Lung (tissue), 12 donors: Measurements from ENCODE around the gene CXCR2. TPM values are rescaled to one million over a fixed set of nuclear protein-coding genes. Genes with fewer than 3 reads are reported as not detected.

Source experiments
- ATAC-seq: fragments of 200-7000 bp; cut with Tn5 transposase; one replicate; pipeline ENCODE4 v1.9.1; 2020; ENCODE audit warnings: moderate number of reproducible peaks; ENCODE audit not compliant: insufficient read depth, low FRiP score
- DNase-seq, 3 donors: peaks; one replicate each; pipeline ENCODE4 v3.0.0-alpha.2; 2013 to 2017
- H3K27ac ChIP-seq, 2 donors: one replicate each; pipeline ENCODE4 v1.5.1; 2013; ENCODE audit warnings: mild to moderate bottlenecking in 2 of 2, moderate library complexity in 2 of 2, control low read depth in 1 of 2, inconsistent platforms in 1 of 2, low read depth in 1 of 2, low read length in 1 of 2
- H3K27me3 ChIP-seq, 3 donors: one replicate each; pipeline ENCODE4 v1.5.1; 2013; ENCODE audit warnings: low read length in 2 of 3; ENCODE audit not compliant: control insufficient read depth in 3 of 3, insufficient read depth in 3 of 3
- H3K36me3 ChIP-seq, 4 donors: one replicate each; pipeline ENCODE4 v1.5.1; 2013; ENCODE audit warnings: low read length in 4 of 4, mild to moderate bottlenecking in 1 of 4, moderate library complexity in 1 of 4; ENCODE audit not compliant: control insufficient read depth in 4 of 4, insufficient read depth in 4 of 4
- H3K4me1 ChIP-seq, 5 donors: one replicate each; pipeline ENCODE4 v1.5.1; 2013; ENCODE audit warnings: low read length in 5 of 5, mild to moderate bottlenecking in 2 of 5, moderate library complexity in 1 of 5; ENCODE audit not compliant: control insufficient read depth in 5 of 5, insufficient read depth in 5 of 5
- H3K4me3 ChIP-seq: one replicate; pipeline ENCODE4 v1.5.1; 2013; ENCODE audit warnings: mild to moderate bottlenecking, control low read depth, moderate library complexity
- H3K9ac ChIP-seq, 2 donors: one replicate each; pipeline ENCODE4 v1.5.1; 2013; ENCODE audit warnings: low read length in 2 of 2, control low read depth in 1 of 2; ENCODE audit not compliant: insufficient read depth in 1 of 2
- H3K9me3 ChIP-seq, 4 donors: one replicate each; pipeline ENCODE4 v1.5.1; 2013; ENCODE audit warnings: low read length in 3 of 4, mild to moderate bottlenecking in 1 of 4, moderate library complexity in 1 of 4; ENCODE audit not compliant: control insufficient read depth in 4 of 4, insufficient read depth in 3 of 4
- WGBS, 2 donors: extraction: QIAGEN DNeasy Blood & Tissue Kit; methylation state at CpG; one replicate each; pipeline ENCODE4 v1.1.7; 2013; 5-methylcytosine and 5-hydroxymethylcytosine counted together
- polyA plus RNA-seq, 2 donors: library from polyadenylated mRNA; stranded (reverse); fragments of 200-250 nt; gene quantifications; one replicate each; pipeline ENCODE4 v1.2.1, GENCODE V29; 2013
- total RNA-seq, 2 donors: library from RNA; depleted of rRNA in 1 of 2; stranded (reverse); fragments of >200 nt in 1 of 2; gene quantifications; one replicate each; pipeline ENCODE4 v1.2.1, GENCODE V29; 2014 to 2021
- TF ChIP-seq, protein P1 (sequence below): IDR thresholded peaks from 2 replicates; pipeline ENCODE4 v1.5.1; 2012; ENCODE audit warnings: mild to moderate bottlenecking; ENCODE audit errors: control extremely low read depth, extremely low read depth
- donor health status: control.
- donor health status: control.
- donor health status: Bipolar disorder and iron deficiency.
- donor health status: healthy.
- donor health status: DM: yes; HTN: yes; CAD: no.

Gene CXCR2
- total and polyA plus RNA-seq, 4 donors, result 0.73 to 31.5 (median 4.5) TPM

DNA sequence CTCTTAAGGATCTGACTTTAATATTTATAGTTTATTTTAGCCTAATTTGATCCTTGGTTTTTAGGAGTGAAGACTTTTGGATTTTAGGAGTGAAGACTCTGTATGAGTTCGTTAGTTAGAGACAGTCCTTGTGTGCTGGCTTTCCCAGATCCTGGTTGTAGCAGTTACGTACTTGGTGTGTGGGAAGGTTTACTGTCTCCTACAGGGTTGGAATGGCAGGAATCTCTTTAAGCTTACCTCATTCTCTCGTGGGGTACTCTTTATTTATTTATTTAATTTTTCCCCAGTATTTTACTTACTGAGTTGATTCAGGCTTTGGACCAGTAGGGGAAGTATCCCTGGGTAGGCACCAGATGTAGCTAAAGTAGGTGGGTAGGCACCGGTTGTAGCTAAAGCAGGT is 1.8 kb upstream of the CXCR2 start:
- Histone ChIP-seq H3K4me3 (no peak overlapping the region), H3K9me3 (peaks cover 0 to 4% (median 0%) of the 10 kb centered on the region in 4 donors), H3K27ac (no peak overlapping the region), H3K36me3 (no peaks in the 10 kb centered on the region), H3K27me3 (no peaks in the 10 kb centered on the region), H3K9ac (no peak overlapping the region), H3K4me1 (peaks cover 0 to 12% (median 4%) of the 10 kb centered on the region in 5 donors)
- ATAC-seq, result no peak
- TF ChIP-seq, protein P1, sequence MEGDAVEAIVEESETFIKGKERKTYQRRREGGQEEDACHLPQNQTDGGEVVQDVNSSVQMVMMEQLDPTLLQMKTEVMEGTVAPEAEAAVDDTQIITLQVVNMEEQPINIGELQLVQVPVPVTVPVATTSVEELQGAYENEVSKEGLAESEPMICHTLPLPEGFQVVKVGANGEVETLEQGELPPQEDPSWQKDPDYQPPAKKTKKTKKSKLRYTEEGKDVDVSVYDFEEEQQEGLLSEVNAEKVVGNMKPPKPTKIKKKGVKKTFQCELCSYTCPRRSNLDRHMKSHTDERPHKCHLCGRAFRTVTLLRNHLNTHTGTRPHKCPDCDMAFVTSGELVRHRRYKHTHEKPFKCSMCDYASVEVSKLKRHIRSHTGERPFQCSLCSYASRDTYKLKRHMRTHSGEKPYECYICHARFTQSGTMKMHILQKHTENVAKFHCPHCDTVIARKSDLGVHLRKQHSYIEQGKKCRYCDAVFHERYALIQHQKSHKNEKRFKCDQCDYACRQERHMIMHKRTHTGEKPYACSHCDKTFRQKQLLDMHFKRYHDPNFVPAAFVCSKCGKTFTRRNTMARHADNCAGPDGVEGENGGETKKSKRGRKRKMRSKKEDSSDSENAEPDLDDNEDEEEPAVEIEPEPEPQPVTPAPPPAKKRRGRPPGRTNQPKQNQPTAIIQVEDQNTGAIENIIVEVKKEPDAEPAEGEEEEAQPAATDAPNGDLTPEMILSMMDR, result no peak
- no peak for DNase-seq
- WGBS, 2 donors, result 83 to 88% methylated on average over 4 of the region's 4 CpGs

DNA sequence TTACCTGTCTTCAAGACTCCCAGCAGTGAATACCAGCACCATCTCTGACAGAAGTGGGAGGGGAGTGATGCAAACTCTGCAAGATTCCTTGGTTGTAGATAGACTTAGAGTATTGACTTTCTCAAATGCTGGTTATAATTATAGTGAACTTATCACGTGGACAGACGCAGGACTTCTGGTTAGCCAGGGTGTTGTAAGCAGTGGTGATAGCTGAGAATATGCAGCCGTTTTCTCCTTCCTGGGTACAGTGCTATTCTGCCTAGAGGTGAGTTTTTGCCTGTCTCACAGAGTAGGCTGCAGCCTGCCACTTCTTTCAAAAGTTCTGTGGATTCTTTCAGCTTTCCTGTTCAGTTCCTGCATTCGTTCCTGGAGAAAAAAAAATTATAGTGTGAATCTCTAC is 733 bp upstream of the CXCR2 start:
- WGBS, 2 donors, result 17 to 41% methylated on average over 4 of the region's 4 CpGs
- H3K36me3 ChIP-seq, result no peaks in the 10 kb centered on the region
- no peaks in the 10 kb centered on the region for H3K27me3 ChIP-seq
- TF ChIP-seq, protein P1, result no peak
- H3K9ac ChIP-seq, result no peak overlapping the region
- ATAC-seq, result peak; percentile 17
- peak; percentile 46 to 89 (median 78) for DNase-seq
- no peak overlapping the region for H3K27ac ChIP-seq
- H3K4me3 ChIP-seq, result no peak overlapping the region
- H3K9me3 ChIP-seq, result peaks cover 0 to 4% (median 0%) of the 10 kb centered on the region in 4 donors
- peaks cover 0 to 12% (median 4%) of the 10 kb centered on the region in 5 donors for H3K4me1 ChIP-seq

DNA sequence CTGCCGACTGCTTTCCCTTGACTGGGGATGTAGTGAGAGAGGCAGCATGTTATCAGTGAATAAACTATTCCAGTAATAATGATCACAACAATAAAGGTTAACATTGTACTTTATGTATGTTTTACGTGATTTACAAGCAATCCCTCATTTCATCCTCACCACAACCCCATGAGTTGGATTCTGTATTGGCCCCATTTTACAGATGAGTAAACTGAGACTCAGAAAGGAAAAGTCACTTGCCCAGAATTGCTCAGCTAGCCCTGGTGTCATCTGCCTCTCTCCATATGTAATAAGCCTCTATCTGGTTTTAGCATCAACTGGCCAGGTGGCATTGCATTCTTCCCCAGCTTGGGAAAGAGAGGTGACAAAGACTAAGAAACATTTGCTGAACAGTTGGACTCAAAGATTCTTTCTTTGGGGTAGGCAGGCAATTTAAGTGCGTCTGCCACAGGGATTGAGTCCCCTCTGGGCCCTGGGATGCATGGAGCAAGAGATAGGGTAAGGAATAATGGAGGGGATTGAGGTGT is 2.2 kb downstream of the CXCR2 start:
- ATAC-seq (no peak), DNase-seq (no peak)
- Histone ChIP-seq H3K4me1 (peaks cover 0 to 12% (median 4%) of the 10 kb centered on the region in 5 donors), H3K4me3 (no peak overlapping the region), H3K27ac (no peak overlapping the region), H3K27me3 (no peaks in the 10 kb centered on the region), H3K36me3 (no peaks in the 10 kb centered on the region), H3K9me3 (no peaks in the 10 kb centered on the region), H3K9ac (no peak overlapping the region)
- WGBS, 2 donors, result 82 to 86% methylated on average over 3 of the region's 3 CpGs
- TF ChIP-seq, protein P1, result no peak
